GM11168 (cell line): ENCODE measurements around the gene NRF1.

Experiments
- in situ Hi-C: fragments of 300-500 bp; cut with MboI; formaldehyde crosslinking; loops from one replicate; pipeline ENCODE4 v1.12.0; 2022; ENCODE audit warnings: low sequenced_read_pairs; ENCODE audit not compliant: unreplicated experiment

The NRF1 gene

DNA sequence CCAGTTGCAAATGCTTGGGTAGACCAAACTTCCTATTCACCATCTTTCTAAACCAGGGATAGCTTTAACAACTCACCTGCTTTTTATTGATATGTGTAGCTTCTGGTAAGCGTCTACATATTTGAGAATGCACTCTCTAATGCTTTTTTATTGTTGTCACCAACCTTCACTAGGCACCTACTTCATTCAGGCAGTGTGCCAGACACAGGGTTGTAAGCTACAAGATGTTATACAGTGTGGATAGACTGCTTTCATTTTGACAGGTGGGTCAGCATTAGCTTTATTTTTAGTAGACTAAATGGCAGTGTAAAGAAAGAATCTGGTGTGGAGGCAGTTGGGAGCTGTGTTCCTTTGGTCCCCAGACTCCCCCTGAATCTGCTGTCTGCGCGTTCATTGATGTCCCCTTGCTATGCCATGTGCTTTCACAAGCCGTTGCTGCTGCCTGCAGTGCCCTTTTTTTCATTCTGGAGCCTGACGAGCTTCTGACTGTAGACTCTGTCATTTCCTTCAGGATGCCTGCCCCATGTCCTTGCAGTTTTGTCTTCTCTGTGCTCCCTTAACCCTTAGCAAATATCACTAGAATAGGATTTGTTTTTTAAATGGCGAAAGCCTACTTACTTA lies 32.1 kb downstream of the NRF1 start:
- in situ Hi-C loops, result loop anchor here (25.0 kb wide), 1 partner anchor 281 kb away; no protein-coding TSS in a partner anchor

DNA sequence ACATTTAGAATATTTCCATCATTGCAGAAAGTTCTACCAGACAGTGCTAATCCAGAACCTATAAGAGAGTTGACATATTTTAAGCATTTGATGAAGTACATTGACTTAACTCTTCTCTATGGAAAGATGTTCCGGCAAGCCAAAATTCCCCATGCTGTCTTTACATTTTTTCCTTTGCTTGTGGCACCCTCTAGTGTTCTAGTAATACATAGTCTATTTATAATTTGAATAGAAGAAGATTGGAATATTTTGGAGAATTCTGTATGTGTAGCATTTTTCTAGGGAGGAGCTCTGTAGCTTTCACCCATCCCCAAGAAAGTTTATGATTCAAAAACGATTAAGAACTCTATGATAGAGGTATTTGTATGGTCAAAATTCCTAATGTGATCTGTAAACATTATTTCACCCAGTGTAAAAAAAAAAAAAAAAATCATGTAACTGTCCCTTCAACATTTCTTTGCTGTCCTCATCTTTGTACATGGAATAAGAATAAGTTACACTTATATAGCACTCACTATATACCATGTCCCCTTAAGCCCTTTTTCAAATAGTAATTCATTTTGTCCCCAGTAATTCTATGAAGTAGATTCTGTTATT lies 33.2 kb downstream of the NRF1 start:
- in situ Hi-C loops, result loop anchor here (25.0 kb wide), 1 partner anchor 282 kb away; no protein-coding TSS in a partner anchor

DNA sequence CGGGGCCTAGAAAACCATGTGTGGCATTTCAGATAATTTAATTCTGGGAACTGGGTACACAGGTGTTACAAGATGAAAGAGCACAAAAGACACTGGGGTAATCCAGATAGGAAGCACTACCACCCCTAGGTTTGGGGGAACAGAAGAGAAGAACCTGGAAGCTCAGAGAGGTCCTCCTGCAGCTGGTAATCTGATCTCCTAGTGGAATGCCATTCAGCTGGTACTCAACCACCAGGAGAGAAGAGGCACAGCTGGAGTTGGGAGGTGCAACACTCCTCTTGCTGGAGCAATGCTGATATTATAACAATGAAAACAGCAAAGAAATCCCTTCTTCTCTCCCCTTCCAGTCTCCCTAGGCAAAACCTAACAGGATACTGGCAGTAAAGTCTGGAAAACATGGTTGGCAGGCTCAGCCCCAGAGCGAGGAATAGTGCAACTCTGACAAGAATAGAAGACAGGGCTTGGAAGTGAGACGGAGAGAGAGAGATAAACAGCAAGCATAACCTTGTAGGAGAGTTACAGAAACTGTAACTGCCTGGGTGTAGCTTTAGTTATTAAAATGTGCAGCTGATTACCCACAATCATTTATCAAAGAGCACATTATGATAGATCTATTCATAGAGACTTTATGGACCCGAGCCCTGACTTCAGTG lies 35.0 kb downstream of the NRF1 start:
- in situ Hi-C loops, result loop anchor here (25.0 kb wide), 1 partner anchor 284 kb away; no protein-coding TSS in a partner anchor

DNA sequence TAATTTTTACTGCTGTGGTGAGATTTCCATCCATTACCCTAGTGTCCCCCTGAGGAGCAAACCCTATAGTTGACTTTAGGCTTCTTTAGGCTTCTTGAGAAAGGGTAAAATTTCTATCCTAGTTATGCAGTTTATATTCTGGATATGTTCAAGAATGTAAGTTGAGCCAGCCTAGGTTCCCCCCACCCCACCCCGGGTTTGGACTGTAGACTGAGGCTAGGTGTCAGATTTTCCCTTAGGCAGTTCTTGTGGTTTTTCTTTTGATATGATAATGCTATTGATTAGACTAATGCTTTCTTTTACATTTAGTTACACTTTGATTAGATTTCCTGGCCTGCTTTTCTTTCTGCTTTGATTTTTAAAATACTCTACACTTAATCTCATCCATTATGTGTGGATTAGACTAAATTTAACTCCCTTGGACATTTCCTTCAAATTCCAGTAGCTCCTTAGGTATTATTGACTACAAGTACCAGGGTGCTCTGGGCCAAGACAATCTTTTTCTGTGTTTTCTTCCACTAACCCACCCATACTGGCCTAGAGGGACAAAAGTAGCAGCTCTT lies 37.7 kb downstream of the NRF1 start:
- in situ Hi-C loops, result loop anchor here (25.0 kb wide), 1 partner anchor 287 kb away; no protein-coding TSS in a partner anchor

DNA sequence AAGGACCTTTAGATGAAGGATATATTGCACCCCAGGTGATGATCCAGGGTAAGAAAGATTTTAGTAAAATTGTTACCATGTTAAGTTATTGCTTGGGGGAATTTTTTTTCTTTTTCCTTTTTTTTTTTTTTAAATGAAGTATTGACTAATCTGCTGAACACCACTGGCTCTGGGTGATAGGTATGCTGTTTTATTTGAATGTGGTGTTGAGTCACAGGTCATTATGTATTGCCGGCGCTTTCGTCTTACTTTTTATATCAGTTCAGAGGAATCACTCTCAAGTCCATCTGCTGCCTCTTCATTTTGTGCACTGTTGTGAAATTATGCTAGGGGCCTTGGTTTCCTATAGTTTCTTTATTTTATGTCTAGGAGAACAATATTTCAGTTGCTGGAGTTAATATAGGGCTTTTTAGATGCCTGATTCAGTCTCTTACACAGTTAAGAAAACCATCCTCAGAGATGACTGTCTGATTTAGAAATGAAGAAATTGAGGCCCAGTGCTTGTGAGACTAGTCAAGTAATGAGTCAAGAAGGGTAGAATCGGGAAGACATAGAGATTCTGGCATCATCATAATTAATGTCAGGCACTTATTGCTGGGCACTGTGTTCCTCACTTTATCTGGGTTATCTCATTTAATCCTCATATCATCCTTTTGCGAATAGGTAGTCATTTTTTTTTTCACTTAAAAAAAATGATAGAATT lies 38.7 kb downstream of the NRF1 start:
- in situ Hi-C loops, result loop anchor here (25.0 kb wide), 1 partner anchor 362 kb away; no protein-coding TSS in a partner anchor

DNA sequence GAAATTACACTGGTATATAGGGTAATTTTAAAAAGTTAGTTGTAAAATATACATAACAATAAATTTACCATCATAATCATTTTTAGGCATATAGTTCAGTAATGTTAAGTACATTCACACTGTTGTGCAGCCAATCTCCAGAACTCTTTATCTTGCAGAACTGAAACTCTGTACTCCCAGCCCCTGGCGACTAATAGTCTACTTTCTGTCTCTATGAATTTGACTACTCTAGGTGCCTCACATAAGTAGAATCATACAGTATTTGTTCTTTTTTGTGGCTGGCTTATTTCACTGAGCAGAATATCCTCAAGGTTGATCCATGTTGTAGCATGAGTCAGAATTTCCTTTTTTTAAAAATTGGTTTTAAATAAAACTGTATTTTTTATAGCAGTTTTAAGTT lies 41.4 kb downstream of the NRF1 start:
- in situ Hi-C loops, result loop anchor here (25.0 kb wide), 1 partner anchor 359 kb away; no protein-coding TSS in a partner anchor

DNA sequence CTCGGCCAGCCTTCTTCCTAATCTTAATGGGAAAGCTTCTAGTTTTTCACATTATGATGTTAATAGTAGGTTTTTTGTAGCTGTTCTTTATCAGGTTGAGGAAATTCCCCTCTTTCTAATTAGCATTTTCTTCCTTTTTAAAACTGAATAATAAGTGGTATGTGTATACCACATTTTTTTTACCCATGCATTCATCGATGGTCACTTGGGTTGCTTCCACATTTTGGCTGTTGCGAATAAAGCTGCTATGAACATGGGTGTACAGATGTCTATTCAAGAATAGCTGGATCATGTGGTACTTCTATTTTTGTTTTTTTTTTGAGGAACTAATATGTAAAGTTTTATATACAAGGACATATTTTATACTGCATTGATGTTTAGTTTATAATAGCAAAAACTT lies 44.3 kb downstream of the NRF1 start:
- in situ Hi-C loops, result loop anchor here (25.0 kb wide), 1 partner anchor 356 kb away; no protein-coding TSS in a partner anchor

DNA sequence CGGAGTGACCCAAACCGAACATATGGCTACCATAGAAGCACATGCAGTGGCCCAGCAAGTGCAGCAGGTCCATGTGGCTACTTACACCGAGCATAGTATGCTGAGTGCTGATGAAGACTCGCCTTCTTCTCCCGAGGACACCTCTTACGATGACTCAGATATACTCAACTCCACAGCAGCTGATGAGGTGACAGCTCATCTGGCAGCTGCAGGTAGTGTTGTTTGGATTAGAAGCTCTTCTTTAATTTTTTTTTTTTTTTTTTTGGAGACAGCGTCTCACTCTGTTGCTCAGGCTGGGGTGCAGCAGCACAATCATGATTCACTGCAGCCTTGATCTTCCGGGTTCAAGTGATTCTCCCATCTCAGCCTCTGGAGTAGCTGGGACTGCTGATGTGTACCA lies 45.8 kb downstream of the NRF1 start:
- in situ Hi-C loops, result loop anchor here (25.0 kb wide), 1 partner anchor 355 kb away; no protein-coding TSS in a partner anchor

DNA sequence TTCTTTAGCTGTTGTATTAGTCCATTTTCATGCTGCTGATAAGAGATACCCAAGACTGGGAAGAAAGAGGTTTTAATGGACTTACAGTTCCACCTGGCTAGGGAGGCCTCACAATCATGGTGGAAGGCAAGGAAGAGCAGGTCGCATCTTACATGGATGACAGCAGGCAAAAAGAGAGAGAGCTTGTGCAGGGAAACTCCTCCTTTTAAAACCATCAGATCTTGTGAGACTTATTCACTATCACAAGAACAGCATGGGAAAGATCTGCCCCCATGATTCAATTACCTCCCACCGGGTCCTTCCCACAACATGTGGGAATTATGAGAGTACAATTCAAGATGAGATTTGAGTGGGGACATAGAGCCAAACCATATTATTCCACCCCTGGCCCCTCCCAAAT lies 48.4 kb downstream of the NRF1 start:
- in situ Hi-C loops, result loop anchor here (10.0 to 25.0 kb wide), 2 partner anchors 165 to 352 kb away; no protein-coding TSS in a partner anchor

DNA sequence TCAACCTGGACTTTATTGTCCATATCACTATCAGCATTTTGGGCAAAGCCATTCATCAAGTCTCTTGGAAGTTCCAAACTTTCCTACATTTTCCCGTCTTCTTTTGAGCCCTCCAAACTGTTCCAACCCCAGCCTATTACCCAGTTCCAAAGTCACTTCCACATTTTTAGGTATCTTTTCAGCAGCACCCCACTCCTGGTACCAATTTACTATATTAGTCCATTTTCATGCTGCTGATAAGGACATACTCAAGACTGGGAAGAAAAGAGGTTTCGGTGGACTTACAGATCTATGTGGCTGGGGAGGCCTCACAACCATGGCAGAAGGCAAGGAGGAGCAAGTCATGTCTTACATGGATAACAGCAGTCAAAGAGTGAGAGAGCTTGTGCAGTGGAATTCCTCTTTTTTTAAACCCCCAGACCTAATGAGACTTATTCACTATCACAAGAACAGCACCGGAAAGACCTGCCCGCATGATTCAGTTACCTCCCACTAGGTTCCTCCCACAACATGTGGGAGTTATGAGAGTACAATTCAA lies 50.2 kb downstream of the NRF1 start:
- in situ Hi-C loops, result loop anchor here (10.0 to 25.0 kb wide), 2 partner anchors 163 to 351 kb away; no protein-coding TSS in a partner anchor

DNA sequence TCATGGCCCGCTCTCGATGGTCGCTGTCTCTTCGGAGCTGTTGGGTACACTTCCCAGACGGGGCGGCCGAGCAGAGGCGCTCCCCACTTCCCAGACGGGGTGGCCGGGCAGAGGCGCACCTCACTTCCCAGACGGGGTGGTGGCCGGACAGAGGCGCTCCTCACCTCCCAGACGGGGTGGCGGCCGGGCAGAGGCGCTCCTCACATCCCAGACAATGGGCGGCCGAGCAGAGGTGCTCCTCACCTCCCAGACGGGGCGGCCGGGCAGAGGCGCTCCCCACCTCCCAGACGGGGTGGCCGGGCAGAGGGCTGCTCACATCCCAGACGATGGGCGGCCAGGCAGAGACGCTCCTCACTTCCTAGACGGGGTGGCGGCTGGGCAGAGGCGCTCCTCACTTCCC lies 51.7 kb downstream of the NRF1 start:
- in situ Hi-C loops, result loop anchor here (10.0 to 25.0 kb wide), 2 partner anchors 162 to 349 kb away; no protein-coding TSS in a partner anchor

DNA sequence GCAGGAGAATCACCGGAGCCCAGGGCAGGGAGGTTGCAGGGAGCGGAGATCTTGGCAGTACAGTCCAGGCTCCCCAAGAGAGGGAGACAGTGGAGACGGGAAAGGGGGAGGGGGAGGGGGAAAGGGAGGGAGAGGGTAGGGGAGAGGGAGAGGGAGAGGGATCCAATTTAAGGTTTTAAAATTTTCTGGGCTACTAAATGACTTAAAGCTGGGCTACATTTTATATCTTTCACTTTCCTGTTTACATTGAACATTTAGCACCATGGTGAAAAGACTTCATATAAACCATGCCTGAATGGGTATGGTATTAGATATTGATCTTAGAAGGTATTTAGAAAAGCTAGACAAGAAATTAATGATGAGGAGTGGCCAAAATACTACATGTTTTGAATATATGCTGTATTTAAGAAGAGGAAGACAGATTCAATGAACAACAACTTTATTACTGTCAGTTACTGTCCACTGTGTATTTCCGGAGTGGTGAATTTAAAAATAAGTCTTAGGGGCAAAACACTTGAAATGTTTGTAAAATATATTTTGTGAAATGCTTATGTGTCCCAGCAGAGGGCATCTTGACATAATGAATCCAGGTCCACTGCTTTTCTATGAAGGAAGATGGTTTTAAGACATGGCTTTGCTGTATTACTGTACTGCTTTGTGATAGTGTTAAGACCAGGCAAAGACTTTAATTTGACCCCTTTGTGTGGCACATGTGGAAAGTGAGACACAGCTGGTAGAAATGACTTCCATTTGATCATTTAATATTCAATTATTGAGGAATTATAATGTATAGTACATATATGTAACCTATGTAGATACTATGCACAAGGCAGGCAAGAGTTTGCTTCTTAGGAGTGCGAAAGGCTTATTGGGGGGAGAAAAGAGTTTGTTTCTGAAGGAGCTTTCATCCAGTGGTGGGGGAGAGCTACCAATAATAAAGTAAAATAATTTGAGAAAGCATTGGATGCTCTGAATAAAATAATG lies 52.8 kb downstream of the NRF1 start:
- in situ Hi-C loops, result loop anchor here (10.0 to 25.0 kb wide), 2 partner anchors 160 to 348 kb away; no protein-coding TSS in a partner anchor

DNA sequence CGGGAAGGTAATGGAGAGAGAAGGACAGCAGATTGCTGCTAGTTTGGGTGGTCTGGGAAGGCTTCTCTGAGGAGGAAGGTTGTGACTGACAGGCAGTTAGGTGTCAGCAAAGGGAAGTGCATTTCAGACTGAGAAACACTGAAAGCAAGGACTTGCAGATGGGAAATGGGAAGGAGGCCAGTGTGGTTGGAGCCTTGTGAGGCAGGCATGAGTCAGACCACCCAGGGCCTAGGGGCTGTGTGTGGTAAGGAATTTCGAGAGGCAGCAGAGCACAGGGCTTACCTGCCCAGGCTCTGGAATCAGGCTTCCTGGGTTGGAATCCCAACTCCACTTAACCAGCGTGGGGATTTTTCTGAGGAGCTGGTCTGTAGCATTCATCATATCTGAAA lies 53.5 kb downstream of the NRF1 start:
- in situ Hi-C loops, result loop anchor here (10.0 to 25.0 kb wide), 2 partner anchors 160 to 347 kb away; no protein-coding TSS in a partner anchor

DNA sequence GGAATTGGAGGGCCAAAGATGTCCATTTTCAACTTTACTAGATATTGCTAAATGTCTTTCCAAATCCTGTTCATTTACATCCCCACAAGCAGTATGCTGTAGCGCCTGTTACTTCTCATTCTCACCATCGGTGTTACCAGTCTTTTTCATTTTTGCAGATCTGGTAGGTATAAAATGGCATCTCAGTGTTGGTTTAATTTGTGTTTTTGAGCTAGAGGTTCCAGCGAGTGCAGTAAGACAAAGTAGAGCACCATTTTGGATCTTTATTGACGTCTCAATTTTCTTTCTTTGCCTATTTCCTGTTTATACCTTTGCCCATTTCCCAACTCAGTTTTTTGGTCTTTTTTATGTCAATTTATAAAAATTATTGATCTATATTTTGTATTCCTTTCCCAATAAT lies 55.6 kb downstream of the NRF1 start:
- in situ Hi-C loops, result loop anchor here (10.0 to 25.0 kb wide), 2 partner anchors 158 to 345 kb away; no protein-coding TSS in a partner anchor

DNA sequence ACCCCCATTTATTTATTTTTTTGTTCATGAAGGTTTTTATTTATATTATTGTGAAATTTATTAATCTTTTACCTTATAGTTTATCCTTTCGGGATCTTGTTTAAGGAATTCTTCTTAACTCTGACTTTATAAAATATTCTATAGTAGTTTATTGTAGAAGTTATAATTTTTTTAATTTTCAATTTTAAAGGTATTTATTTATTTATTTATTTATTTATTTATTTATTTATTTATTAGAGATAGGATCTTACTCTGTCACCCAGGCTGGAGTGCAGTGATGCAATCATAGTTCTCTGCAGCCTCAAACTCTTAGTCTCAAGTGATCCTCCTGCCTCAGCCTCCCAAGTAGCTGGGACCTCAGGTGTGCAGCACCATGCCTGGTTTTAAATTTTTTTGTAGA lies 56.0 kb downstream of the NRF1 start:
- in situ Hi-C loops, result loop anchor here (10.0 to 25.0 kb wide), 2 partner anchors 157 to 345 kb away; no protein-coding TSS in a partner anchor

DNA sequence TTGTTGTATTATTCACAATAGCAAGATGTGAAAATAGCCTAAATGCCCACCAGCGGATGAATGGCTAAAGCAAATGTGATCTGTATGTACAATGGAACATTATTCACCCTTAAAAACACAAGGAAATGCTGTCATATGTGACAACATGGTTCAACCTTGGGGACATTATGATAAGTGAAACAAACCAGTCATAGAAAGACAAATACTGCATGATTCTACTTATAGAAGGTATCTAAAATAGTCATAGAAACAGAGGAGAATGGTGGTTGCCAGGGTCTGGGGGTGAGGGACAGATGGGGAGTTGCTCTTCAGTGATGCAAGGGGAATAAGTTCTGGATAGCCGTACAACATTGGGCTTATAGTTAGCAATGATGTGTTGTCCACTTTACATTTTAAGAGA lies 58.4 kb downstream of the NRF1 start:
- in situ Hi-C loops, result loop anchor here (10.0 to 25.0 kb wide), 2 partner anchors 155 to 342 kb away; no protein-coding TSS in a partner anchor

DNA sequence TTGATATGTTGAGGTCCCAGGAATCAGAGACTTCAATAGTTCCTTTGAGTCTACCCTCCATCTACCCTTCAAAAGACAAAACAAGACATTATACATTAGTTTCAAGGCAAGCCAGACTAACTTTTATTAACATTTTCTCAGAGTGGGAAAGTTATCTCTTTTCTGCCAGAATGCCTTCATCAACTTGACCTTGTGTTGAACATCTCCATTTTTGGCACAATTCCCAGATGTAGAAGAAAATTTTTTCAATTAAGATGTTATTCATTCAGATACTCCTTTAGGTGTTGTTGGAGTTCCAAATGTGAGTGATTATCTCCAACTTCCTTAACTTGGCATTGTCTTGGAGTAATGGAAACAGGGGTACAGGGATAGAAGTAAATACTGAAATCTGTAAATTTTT lies 59.1 kb downstream of the NRF1 start:
- in situ Hi-C loops, result loop anchor here (25.0 kb wide), 1 partner anchor 342 kb away; no protein-coding TSS in a partner anchor

DNA sequence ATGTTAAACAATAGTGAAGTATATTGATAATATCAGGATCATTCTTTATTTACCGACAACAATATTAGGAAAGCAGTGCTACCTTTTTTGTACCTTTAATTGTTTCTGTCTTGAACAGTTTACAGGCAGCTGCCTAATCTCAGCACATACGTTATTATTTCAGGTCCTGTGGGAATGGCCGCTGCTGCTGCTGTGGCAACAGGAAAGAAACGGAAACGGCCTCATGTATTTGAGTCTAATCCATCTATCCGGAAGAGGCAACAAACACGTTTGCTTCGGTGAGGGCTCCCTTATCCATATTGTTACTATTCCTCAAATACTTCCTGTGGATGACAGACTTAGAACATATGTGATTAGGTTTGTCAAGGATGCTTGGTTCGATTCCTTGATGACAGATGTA lies 59.7 kb downstream of the NRF1 start:
- in situ Hi-C loops, result loop anchor here (25.0 kb wide), 1 partner anchor 341 kb away; no protein-coding TSS in a partner anchor
